ENCODE measurements around the gene IFI27. TPM values are rescaled to one million over a fixed set of nuclear protein-coding genes. Genes with fewer than 3 reads are reported as not detected.

IFI27 gene
- total and polyA plus RNA-seq, 9 of the 15 experiments (the other 6 are each of a cell fraction or from before 2014, with no cell fraction given) = 0.19 to 3.4 (median 1.4) TPM; not detected in 1

- no peaks in the 10 kb centered on the region for H4K20me1 ChIP-seq (replicated peaks; ENCODE audit: control insufficient read depth, insufficient read depth, low read length)
- ChIA-PET CTCF (ENCODE audit: low intra/inter-chr PET ratio) (no interaction called here), POLR2A (no interaction called here)
- peaks cover 0 to 7% of the 10 kb centered on the region in 2 experiments; a peak in 3 of 5 replicates for H3K4me1 ChIP-seq (replicated peaks in 1 of 2; ENCODE audit: control insufficient read depth in 2 of 2, insufficient read depth in 2 of 2, low read length in 2 of 2)
- H3K9me1 ChIP-seq (ENCODE audit: control insufficient read depth, insufficient read depth, low read length) = no peaks in the 10 kb centered on the region
- peak within 1 kb of the TSS; percentile 82 for H2AFZ ChIP-seq (ENCODE audit: low read depth, low read length)
- in situ Hi-C loops (cut with MboI) (no loop called here), intact Hi-C loops (cut with micrococcal nuclease) (no loop called here)
- no peaks in the 10 kb centered on the region for H3K9me3 ChIP-seq (replicated peaks; ENCODE audit: control insufficient read depth, insufficient read depth, low read depth, low read length)
- H3K27ac ChIP-seq (ENCODE audit: extremely low read depth, low read depth, low read length) = no peak within 1 kb of the TSS
- peak within 1 kb of the TSS; percentile 73 for H3K4me2 ChIP-seq (ENCODE audit: insufficient read depth, low read length)
- BruUV-seq (replicated peaks) = no TSS peak
- H3K36me3 ChIP-seq (ENCODE audit: control insufficient read depth, insufficient read depth, low read length) = no peaks in the 10 kb centered on the region
- DNase-seq (ENCODE audit: extremely low read depth in 1 of 4, low spot score in 3 of 4) = peak; percentile 69 to 86 (median 82)
- peaks cover 0 to 16% of the 10 kb centered on the region in 2 experiments; a peak in 2 of 5 replicates for H3K27me3 ChIP-seq (ENCODE audit: control insufficient read depth in 2 of 2, insufficient read depth in 2 of 2, low read length in 2 of 2)
- WGBS (ENCODE audit: insufficient coverage, low coverage, missing lambda C conversion rate) = 28% methylated on average over 6 of the region's 27 CpGs
- FAIRE-seq = no peak
- peak; percentile 95 for ATAC-seq
- peak within 1 kb of the TSS; percentile 23 for H3K4me3 ChIP-seq
- H3K79me2 ChIP-seq (ENCODE audit: control insufficient read depth, insufficient read depth, low read length) = no peaks in the 10 kb centered on the region
- H3K9ac ChIP-seq (ENCODE audit: insufficient read depth in 1 of 2, low read depth in 2 of 2, low read length in 2 of 2) = peak within 1 kb of the TSS in 1 of 2 experiments; percentile 64; a peak in 1 of 4 replicates
- TF ChIP-seq SP2 (IDR thresholded peaks at IDR 0.05; ENCODE audit: extremely low read depth, low read depth, low read length, poor library complexity, severe bottlenecking) = peak; percentile 9
- TF ChIP-seq, protein P1, sequence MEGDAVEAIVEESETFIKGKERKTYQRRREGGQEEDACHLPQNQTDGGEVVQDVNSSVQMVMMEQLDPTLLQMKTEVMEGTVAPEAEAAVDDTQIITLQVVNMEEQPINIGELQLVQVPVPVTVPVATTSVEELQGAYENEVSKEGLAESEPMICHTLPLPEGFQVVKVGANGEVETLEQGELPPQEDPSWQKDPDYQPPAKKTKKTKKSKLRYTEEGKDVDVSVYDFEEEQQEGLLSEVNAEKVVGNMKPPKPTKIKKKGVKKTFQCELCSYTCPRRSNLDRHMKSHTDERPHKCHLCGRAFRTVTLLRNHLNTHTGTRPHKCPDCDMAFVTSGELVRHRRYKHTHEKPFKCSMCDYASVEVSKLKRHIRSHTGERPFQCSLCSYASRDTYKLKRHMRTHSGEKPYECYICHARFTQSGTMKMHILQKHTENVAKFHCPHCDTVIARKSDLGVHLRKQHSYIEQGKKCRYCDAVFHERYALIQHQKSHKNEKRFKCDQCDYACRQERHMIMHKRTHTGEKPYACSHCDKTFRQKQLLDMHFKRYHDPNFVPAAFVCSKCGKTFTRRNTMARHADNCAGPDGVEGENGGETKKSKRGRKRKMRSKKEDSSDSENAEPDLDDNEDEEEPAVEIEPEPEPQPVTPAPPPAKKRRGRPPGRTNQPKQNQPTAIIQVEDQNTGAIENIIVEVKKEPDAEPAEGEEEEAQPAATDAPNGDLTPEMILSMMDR (IDR thresholded peaks at IDR 0.05 in 2 of 3, conservative IDR thresholded peaks at IDR 0.05 in 1 of 3; ENCODE audit: insufficient read depth in 2 of 3, low read depth in 1 of 3, low read length in 3 of 3) = peak in 1 of 3 experiments; percentile 3; a peak in 1 of 6 replicates
- TF ChIP-seq BRCA1 (IDR thresholded peaks at IDR 0.05) = no peak
- TF ChIP-seq BRCA1 (CRISPR knock-in tag; IDR thresholded peaks at IDR 0.05) = no peak
- peak; percentile 60 for TF ChIP-seq VEZF1 (CRISPR knock-in tag; IDR thresholded peaks at IDR 0.05)
- TF ChIP-seq PHF8 (IDR thresholded peaks at IDR 0.05; ENCODE audit: borderline replicate concordance, low read length) = peak; percentile 25; the same call in 1 of the 2 replicates
- TF ChIP-seq ZNF444 (CRISPR knock-in tag; IDR thresholded peaks at IDR 0.05) = 0 out of 2 replicates have a peak, but pooled peaks have one; percentile 46
- TF ChIP-seq, protein P2, sequence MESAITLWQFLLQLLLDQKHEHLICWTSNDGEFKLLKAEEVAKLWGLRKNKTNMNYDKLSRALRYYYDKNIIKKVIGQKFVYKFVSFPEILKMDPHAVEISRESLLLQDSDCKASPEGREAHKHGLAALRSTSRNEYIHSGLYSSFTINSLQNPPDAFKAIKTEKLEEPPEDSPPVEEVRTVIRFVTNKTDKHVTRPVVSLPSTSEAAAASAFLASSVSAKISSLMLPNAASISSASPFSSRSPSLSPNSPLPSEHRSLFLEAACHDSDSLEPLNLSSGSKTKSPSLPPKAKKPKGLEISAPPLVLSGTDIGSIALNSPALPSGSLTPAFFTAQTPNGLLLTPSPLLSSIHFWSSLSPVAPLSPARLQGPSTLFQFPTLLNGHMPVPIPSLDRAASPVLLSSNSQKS (CRISPR knock-in tag; IDR thresholded peaks at IDR 0.05) = no peak
- TF ChIP-seq, protein P3, sequence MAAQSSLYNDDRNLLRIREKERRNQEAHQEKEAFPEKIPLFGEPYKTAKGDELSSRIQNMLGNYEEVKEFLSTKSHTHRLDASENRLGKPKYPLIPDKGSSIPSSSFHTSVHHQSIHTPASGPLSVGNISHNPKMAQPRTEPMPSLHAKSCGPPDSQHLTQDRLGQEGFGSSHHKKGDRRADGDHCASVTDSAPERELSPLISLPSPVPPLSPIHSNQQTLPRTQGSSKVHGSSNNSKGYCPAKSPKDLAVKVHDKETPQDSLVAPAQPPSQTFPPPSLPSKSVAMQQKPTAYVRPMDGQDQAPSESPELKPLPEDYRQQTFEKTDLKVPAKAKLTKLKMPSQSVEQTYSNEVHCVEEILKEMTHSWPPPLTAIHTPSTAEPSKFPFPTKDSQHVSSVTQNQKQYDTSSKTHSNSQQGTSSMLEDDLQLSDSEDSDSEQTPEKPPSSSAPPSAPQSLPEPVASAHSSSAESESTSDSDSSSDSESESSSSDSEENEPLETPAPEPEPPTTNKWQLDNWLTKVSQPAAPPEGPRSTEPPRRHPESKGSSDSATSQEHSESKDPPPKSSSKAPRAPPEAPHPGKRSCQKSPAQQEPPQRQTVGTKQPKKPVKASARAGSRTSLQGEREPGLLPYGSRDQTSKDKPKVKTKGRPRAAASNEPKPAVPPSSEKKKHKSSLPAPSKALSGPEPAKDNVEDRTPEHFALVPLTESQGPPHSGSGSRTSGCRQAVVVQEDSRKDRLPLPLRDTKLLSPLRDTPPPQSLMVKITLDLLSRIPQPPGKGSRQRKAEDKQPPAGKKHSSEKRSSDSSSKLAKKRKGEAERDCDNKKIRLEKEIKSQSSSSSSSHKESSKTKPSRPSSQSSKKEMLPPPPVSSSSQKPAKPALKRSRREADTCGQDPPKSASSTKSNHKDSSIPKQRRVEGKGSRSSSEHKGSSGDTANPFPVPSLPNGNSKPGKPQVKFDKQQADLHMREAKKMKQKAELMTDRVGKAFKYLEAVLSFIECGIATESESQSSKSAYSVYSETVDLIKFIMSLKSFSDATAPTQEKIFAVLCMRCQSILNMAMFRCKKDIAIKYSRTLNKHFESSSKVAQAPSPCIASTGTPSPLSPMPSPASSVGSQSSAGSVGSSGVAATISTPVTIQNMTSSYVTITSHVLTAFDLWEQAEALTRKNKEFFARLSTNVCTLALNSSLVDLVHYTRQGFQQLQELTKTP (IDR thresholded peaks at IDR 0.05; ENCODE audit: low read depth in 1 of 2, partially characterized antibody in 2 of 2) = peak in 1 of 2 experiments; percentile 30
- peak in 1 of 2 experiments; percentile 55; a peak in 1 of 4 replicates for TF ChIP-seq KDM1A (IDR thresholded peaks at IDR 0.05)
- TF ChIP-seq KLF13 (tag; IDR thresholded peaks at IDR 0.05; ENCODE audit: borderline replicate concordance, low read depth) = no peak
- TF ChIP-seq GABPA (tag; conservative IDR thresholded peaks at IDR 0.05; ENCODE audit: low read depth) = 0 out of 2 replicates have a peak, but pooled peaks have one; percentile 22
Measured at GRCh38 chr14:94129111-94129757, 18.7 kb downstream of the IFI27 start, which contains the start of gene IFI27L2. TSS of gene IFI27L2 (minus strand) at chr14:94129604. CDS start at chr14:94129564, 40 bp downstream.
